Muscle layer of duodenum (tissue), 2 donors: ENCODE data around the gene CCR9.

Experiments
- H3K27ac ChIP-seq: one replicate; pipeline ENCODE4 v1.7.0; 2013; ENCODE audit warnings: mild to moderate bottlenecking, low read length
- H3K27me3 ChIP-seq: one replicate; pipeline ENCODE4 v1.7.0; 2013; ENCODE audit warnings: low read depth, mild to moderate bottlenecking, control low read depth, low read length
- H3K36me3 ChIP-seq, 2 donors: one replicate each; pipeline ENCODE4 v1.7.0; 2013; ENCODE audit warnings: low read length in 2 of 2, control low read depth in 1 of 2, mild to moderate bottlenecking in 1 of 2; ENCODE audit not compliant: insufficient read depth in 2 of 2, control insufficient read depth in 1 of 2
- H3K4me1 ChIP-seq, 2 donors: one replicate each; pipeline ENCODE4 v1.7.0; 2013; ENCODE audit warnings: low read length in 2 of 2, mild to moderate bottlenecking in 2 of 2, control low read depth in 1 of 2, moderate library complexity in 1 of 2; ENCODE audit not compliant: insufficient read depth in 2 of 2, control insufficient read depth in 1 of 2
- H3K4me3 ChIP-seq, 2 donors: one replicate each; pipeline ENCODE4 v1.7.0; 2013; ENCODE audit warnings: low read length in 2 of 2, low read depth in 1 of 2, mild to moderate bottlenecking in 1 of 2
- H3K9me3 ChIP-seq, 2 donors: one replicate each; pipeline ENCODE4 v1.7.0; 2013; ENCODE audit warnings: low read length in 2 of 2, control low read depth in 1 of 2, mild to moderate bottlenecking in 1 of 2; ENCODE audit not compliant: control insufficient read depth in 1 of 2
- donor health status: healthy.

CCR9 gene

GRCh38 chr3:45892161-45892560 is 5.8 kb downstream of the CCR9 start:
- Histone ChIP-seq H3K4me1 (peaks cover 0 to 4% of the 10 kb centered on the region in 2 donors), H3K27ac (no peak overlapping the region), H3K27me3 (no peaks in the 10 kb centered on the region), H3K9me3 (no peaks in the 10 kb centered on the region), H3K36me3 (no peaks in the 10 kb centered on the region), H3K4me3 (no peak overlapping the region)

- Histone ChIP-seq H3K4me3 (no peak overlapping the region), H3K27ac (no peak overlapping the region), H3K9me3 (no peaks in the 10 kb centered on the region), H3K4me1 (peaks cover 0 to 4% of the 10 kb centered on the region in 2 donors), H3K36me3 (no peaks in the 10 kb centered on the region), H3K27me3 (no peaks in the 10 kb centered on the region)
Observed at GRCh38 chr3:45894015-45894414, 7.7 kb downstream of the CCR9 start.

GRCh38 chr3:45895686-45896468 is 9.5 kb downstream of the CCR9 start:
- Histone ChIP-seq H3K4me1 (peaks cover 0 to 4% of the 10 kb centered on the region in 2 donors), H3K27ac (no peak overlapping the region), H3K9me3 (no peaks in the 10 kb centered on the region), H3K27me3 (no peaks in the 10 kb centered on the region), H3K4me3 (no peak overlapping the region), H3K36me3 (no peaks in the 10 kb centered on the region)

- Histone ChIP-seq H3K27ac (no peak overlapping the region), H3K4me3 (no peak overlapping the region)
Observed at GRCh38 chr3:45896956-45897355, 10.6 kb downstream of the CCR9 start.

GRCh38 chr3:45904931-45905330 is 18.6 kb downstream of the CCR9 start:
- Histone ChIP-seq H3K27ac (no peak overlapping the region), H3K4me3 (no peak overlapping the region), H3K27me3 (no peaks in the 10 kb centered on the region), H3K36me3 (no peaks in the 10 kb centered on the region), H3K9me3 (no peaks in the 10 kb centered on the region), H3K4me1 (no peaks in the 10 kb centered on the region)

More at GRCh38 chr3:45896956-45897355, 10.6 kb downstream of the CCR9 start:
- H3K4me1 ChIP-seq = peaks cover 0 to 4% of the 10 kb centered on the region in 2 donors
- no peaks in the 10 kb centered on the region for H3K9me3 ChIP-seq
- H3K27me3 ChIP-seq = no peaks in the 10 kb centered on the region
- no peaks in the 10 kb centered on the region for H3K36me3 ChIP-seq

- Histone ChIP-seq H3K4me1 (no peaks in the 10 kb centered on the region), H3K27me3 (no peaks in the 10 kb centered on the region), H3K4me3 (no peak overlapping the region), H3K36me3 (no peaks in the 10 kb centered on the region), H3K9me3 (no peaks in the 10 kb centered on the region), H3K27ac (no peak overlapping the region)
Observed at GRCh38 chr3:45905755-45906154, 19.4 kb downstream of the CCR9 start.

GRCh38 chr3:45906681-45907407 is 20.5 kb downstream of the CCR9 start:
- Histone ChIP-seq H3K27ac (no peak overlapping the region), H3K4me3 (no peak overlapping the region), H3K4me1 (no peaks in the 10 kb centered on the region), H3K9me3 (no peaks in the 10 kb centered on the region), H3K36me3 (no peaks in the 10 kb centered on the region), H3K27me3 (no peaks in the 10 kb centered on the region)

- Histone ChIP-seq H3K27me3 (no peaks in the 10 kb centered on the region), H3K4me3 (no peak overlapping the region), H3K9me3 (no peaks in the 10 kb centered on the region), H3K4me1 (no peaks in the 10 kb centered on the region), H3K36me3 (no peaks in the 10 kb centered on the region), H3K27ac (no peak overlapping the region)
Observed at GRCh38 chr3:45907769-45908705, 21.7 kb downstream of the CCR9 start.

GRCh38 chr3:45908761-45909160 is 22.4 kb downstream of the CCR9 start:
- no peaks in the 10 kb centered on the region for H3K9me3 ChIP-seq
- H3K27ac ChIP-seq = no peak overlapping the region
- no peaks in the 10 kb centered on the region for H3K4me1 ChIP-seq
- H3K36me3 ChIP-seq = no peaks in the 10 kb centered on the region
- H3K4me3 ChIP-seq = no peak overlapping the region
- H3K27me3 ChIP-seq = no peaks in the 10 kb centered on the region

- Histone ChIP-seq H3K4me1 (no peaks in the 10 kb centered on the region), H3K27me3 (no peaks in the 10 kb centered on the region), H3K4me3 (no peak overlapping the region), H3K36me3 (no peaks in the 10 kb centered on the region), H3K27ac (no peak overlapping the region), H3K9me3 (no peaks in the 10 kb centered on the region)
Observed at GRCh38 chr3:45909542-45909941, 23.2 kb downstream of the CCR9 start.

GRCh38 chr3:45910892-45911291 is 24.5 kb downstream of the CCR9 start:
- Histone ChIP-seq H3K27me3 (no peaks in the 10 kb centered on the region), H3K4me3 (no peak overlapping the region), H3K9me3 (no peaks in the 10 kb centered on the region), H3K36me3 (no peaks in the 10 kb centered on the region), H3K4me1 (no peaks in the 10 kb centered on the region), H3K27ac (no peak overlapping the region)
